Uterus (tissue), 4 donors: ENCODE results near the gene VWA3B. TPM values are rescaled to one million over a fixed set of nuclear protein-coding genes. Genes with fewer than 3 reads are reported as not detected.

Source experiments
- DNase-seq, 2 donors: peaks; one replicate each; pipeline ENCODE4 v3.0.0-alpha.2; 2019 to 2020
- H3K27ac ChIP-seq, 2 donors: fragments of 200-600 bp; sonication (generic); 1 replicate in 1 of 2; 2 replicates in 1 of 2; pipeline ENCODE4 v1.5.1; 2016 to 2018
- H3K27me3 ChIP-seq, 2 donors: fragments of 200-600 bp; sonication (generic); one replicate each; pipeline ENCODE4 v1.5.1; 2018 to 2019; ENCODE audit warnings: control low read depth in 1 of 2
- H3K36me3 ChIP-seq, 2 donors: fragments of 200-600 bp; sonication (generic); one replicate each; pipeline ENCODE4 v1.5.1; 2019; ENCODE audit warnings: control low read depth in 1 of 2
- H3K4me1 ChIP-seq, 2 donors: fragments of 200-600 bp; sonication (generic); one replicate each; pipeline ENCODE4 v1.5.1; 2018 to 2019; ENCODE audit warnings: control low read depth in 1 of 2
- H3K4me3 ChIP-seq, 2 donors: fragments of 200-600 bp; sonication (generic); 1 replicate in 1 of 2; 2 replicates in 1 of 2; pipeline ENCODE4 v1.5.1; 2018 to 2019; ENCODE audit warnings: mild to moderate bottlenecking in 1 of 2
- H3K9me3 ChIP-seq, 2 donors: fragments of 200-600 bp; sonication (generic); one replicate each; pipeline ENCODE4 v1.5.1; 2019; ENCODE audit warnings: control low read depth in 1 of 2
- POLR2A ChIP-seq, 2 donors: fragments of 450-650 bp; IDR thresholded peaks; one replicate each; pipeline ENCODE4 v1.6.1; 2016; ENCODE audit warnings: antibody characterized with exemption in 2 of 2, mild to moderate bottlenecking in 1 of 2, moderate library complexity in 1 of 2
- intact Hi-C: fragments of 100-400 bp; cut with DNase I; formaldehyde crosslinking; loops from one replicate; pipeline ENCODE4 v1.15.1; 2023; ENCODE audit warnings: low total_unique reads
- total RNA-seq, 4 donors: library from RNA; depleted of rRNA in 3 of 4; stranded (reverse); fragments of >200 nt in 3 of 4; gene quantifications; one replicate each; pipeline versions ENCODE4 v1.1.0 to v1.2.4, GENCODE V29; 2014 to 2023
- TF ChIP-seq, protein P1 (sequence below), 4 experiments: fragments of 200-600 bp in 2 of 4; fragments of 450-650 bp in 2 of 4; sonication (generic) in 2 of 4; IDR thresholded peaks; one replicate each; pipeline ENCODE4 v1.5.1; 2016 to 2019; ENCODE audit warnings: antibody characterized with exemption in 4 of 4, mild to moderate bottlenecking in 2 of 4, moderate library complexity in 1 of 4
- donor health status: DM: yes; HTN: yes; CAD: no.

VWA3B gene
- total RNA-seq, 4 donors from 2014 or later, result 0.98 to 2.1 TPM; not detected in 2

DNA sequence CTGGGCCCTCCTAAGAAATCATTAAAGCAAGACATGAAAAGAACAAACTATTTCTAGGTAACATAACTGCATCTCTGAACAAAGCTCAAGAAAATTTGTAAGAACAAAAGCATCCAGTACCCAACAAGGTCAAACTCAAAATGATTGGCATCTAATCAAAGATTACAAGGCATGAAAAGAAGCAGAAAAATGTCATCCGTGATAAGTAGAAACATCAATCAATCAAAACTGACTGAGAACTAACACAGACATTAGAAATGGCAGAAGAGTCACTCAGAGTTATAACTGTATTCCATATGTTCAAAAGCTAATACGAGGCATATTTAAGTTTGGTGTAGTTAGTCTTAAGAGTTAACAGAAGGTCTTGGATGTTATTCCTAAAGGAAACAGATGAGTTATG is 80.9 kb downstream of the VWA3B start:
- H3K9me3 ChIP-seq, result no peaks in the 10 kb centered on the region
- TF ChIP-seq, protein P1, sequence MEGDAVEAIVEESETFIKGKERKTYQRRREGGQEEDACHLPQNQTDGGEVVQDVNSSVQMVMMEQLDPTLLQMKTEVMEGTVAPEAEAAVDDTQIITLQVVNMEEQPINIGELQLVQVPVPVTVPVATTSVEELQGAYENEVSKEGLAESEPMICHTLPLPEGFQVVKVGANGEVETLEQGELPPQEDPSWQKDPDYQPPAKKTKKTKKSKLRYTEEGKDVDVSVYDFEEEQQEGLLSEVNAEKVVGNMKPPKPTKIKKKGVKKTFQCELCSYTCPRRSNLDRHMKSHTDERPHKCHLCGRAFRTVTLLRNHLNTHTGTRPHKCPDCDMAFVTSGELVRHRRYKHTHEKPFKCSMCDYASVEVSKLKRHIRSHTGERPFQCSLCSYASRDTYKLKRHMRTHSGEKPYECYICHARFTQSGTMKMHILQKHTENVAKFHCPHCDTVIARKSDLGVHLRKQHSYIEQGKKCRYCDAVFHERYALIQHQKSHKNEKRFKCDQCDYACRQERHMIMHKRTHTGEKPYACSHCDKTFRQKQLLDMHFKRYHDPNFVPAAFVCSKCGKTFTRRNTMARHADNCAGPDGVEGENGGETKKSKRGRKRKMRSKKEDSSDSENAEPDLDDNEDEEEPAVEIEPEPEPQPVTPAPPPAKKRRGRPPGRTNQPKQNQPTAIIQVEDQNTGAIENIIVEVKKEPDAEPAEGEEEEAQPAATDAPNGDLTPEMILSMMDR (IDR thresholded peaks at IDR 0.05), result no peak
- no peak for TF ChIP-seq POLR2A (IDR thresholded peaks at IDR 0.05)
- H3K27ac ChIP-seq, result no peak overlapping the region
- no peaks in the 10 kb centered on the region for H3K36me3 ChIP-seq
- intact Hi-C loops, result no loop called here
- no peaks in the 10 kb centered on the region for H3K4me1 ChIP-seq
- H3K4me3 ChIP-seq, result no peak overlapping the region
- DNase-seq, result no peak
- H3K27me3 ChIP-seq, result no peaks in the 10 kb centered on the region

DNA sequence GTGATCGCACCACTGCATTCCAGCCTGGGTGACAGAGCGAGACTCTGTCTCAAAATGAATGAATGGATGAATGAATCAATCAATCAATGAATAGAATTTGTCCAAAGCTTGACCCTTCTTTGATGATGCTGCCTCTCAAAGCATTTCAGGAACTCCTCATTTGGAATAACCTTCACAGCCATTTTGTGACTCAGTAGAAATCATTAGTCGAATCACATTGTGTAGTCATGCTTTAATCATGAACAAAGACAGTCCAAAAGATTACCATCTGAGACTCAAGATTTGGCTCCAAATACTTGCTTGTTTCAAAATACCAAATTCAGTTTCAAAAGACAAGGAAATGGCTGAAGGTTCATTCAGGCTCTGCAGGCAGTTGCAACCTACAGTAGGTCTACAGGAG is 83.1 kb downstream of the VWA3B start:
- intact Hi-C loops, result no loop called here
- H3K4me1 ChIP-seq, result no peaks in the 10 kb centered on the region
- H3K4me3 ChIP-seq, result no peak overlapping the region
- no peaks in the 10 kb centered on the region for H3K9me3 ChIP-seq
- H3K27ac ChIP-seq, result no peak overlapping the region
- no peak for TF ChIP-seq POLR2A (IDR thresholded peaks at IDR 0.05)
- TF ChIP-seq, protein P1 (IDR thresholded peaks at IDR 0.05), result no peak
- no peaks in the 10 kb centered on the region for H3K27me3 ChIP-seq
- no peak for DNase-seq
- H3K36me3 ChIP-seq, result no peaks in the 10 kb centered on the region

DNA sequence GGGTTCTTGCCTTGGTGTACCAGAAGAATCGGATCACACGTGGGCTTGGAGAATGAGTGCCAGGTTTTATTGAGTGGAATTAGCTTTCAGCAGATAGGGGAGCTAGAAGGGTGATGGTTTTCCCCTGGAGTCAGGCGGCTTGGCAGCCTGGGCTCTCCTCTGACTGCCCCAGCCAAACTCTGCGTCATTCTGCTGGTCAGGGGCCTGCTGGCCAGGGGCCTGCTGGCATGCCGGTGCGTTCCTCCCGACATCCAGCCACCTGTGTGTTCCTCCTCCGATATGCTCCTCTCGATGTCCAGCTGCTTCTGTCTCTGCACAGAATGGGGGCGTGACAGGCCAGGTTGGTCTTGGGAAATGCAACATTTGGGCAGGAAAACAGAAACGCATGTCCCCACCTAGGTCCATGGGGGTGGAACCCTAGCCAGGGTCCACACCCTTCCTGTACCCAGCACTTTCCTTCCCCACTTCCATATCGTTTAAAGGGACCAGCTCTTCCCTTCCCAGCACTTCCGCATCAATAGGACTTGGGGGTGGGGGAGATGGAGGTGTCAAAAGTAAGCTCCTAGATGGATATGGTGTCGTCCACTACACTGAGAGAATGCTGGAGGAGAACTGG is 85.3 kb downstream of the VWA3B start:
- intact Hi-C loops, result no loop called here
- Histone ChIP-seq H3K27me3 (no peaks in the 10 kb centered on the region), H3K27ac (no peak overlapping the region), H3K4me3 (no peak overlapping the region), H3K4me1 (no peaks in the 10 kb centered on the region), H3K36me3 (no peaks in the 10 kb centered on the region), H3K9me3 (no peaks in the 10 kb centered on the region)
- TF ChIP-seq, protein P1 (IDR thresholded peaks at IDR 0.05), result no peak
- no peak for TF ChIP-seq POLR2A (IDR thresholded peaks at IDR 0.05)
- DNase-seq, result no peak

GRCh38 chr2:98172951-98173350 is 86.0 kb downstream of the VWA3B start:
- no peaks in the 10 kb centered on the region for H3K4me1 ChIP-seq
- no peak for TF ChIP-seq POLR2A (IDR thresholded peaks at IDR 0.05)
- TF ChIP-seq, protein P1 (IDR thresholded peaks at IDR 0.05), result no peak
- no peak for DNase-seq
- H3K27me3 ChIP-seq, result no peaks in the 10 kb centered on the region
- H3K9me3 ChIP-seq, result no peaks in the 10 kb centered on the region
- no peak overlapping the region for H3K4me3 ChIP-seq
- no peaks in the 10 kb centered on the region for H3K36me3 ChIP-seq
- intact Hi-C loops, result no loop called here
- H3K27ac ChIP-seq, result no peak overlapping the region

- DNase-seq, result no peak
- Histone ChIP-seq H3K4me1 (no peaks in the 10 kb centered on the region), H3K9me3 (no peaks in the 10 kb centered on the region), H3K4me3 (no peak overlapping the region), H3K27me3 (no peaks in the 10 kb centered on the region), H3K27ac (no peak overlapping the region), H3K36me3 (no peaks in the 10 kb centered on the region)
- intact Hi-C loops, result no loop called here
- no peak for TF ChIP-seq POLR2A (IDR thresholded peaks at IDR 0.05)
- TF ChIP-seq, protein P1 (IDR thresholded peaks at IDR 0.05), result no peak
These were observed 88.8 kb downstream of the VWA3B start for GRCh38 chr2:98175811-98176210.
